ENCODE data around the gene RAB27A. TPM values are rescaled to one million over a fixed set of nuclear protein-coding genes. Genes with fewer than 3 reads are reported as not detected.
"Not testable (repeated sequence)": the region's sequence is repeated elsewhere in the genome, so short reads cannot be mapped to it uniquely, and the experiment has no call there.

Gene RAB27A
- polyA plus RNA-seq, 1 donor, result 5.9 TPM

GRCh38 chr15:55250392-55250791, 39.2 kb downstream of the RAB27A start:
- no peak for DNase-seq

- DNase-seq, result not testable (repeated sequence)
Measured at GRCh38 chr15:55249885-55250284, 39.7 kb downstream of the RAB27A start.

- DNase-seq, result no peak
Measured at GRCh38 chr15:55248895-55249294, 40.7 kb downstream of the RAB27A start.

GRCh38 chr15:55247766-55248427, 41.7 kb downstream of the RAB27A start:
- no peak for DNase-seq

GRCh38 chr15:55247311-55247710, 42.3 kb downstream of the RAB27A start:
- DNase-seq, result no peak

GRCh38 chr15:55246567-55246966, 43.0 kb downstream of the RAB27A start:
- DNase-seq, result no peak

GRCh38 chr15:55245059-55245458, 44.6 kb downstream of the RAB27A start:
- DNase-seq, result no peak

- no peak for DNase-seq
Measured at GRCh38 chr15:55241891-55242290, 47.7 kb downstream of the RAB27A start.

GRCh38 chr15:55241186-55241585, 48.4 kb downstream of the RAB27A start:
- DNase-seq, result no peak

GRCh38 chr15:55240125-55240760, 49.4 kb downstream of the RAB27A start:
- no peak for DNase-seq

- no peak for DNase-seq
Measured at GRCh38 chr15:55239440-55240124, 50.0 kb downstream of the RAB27A start.

- no peak for DNase-seq
Measured at GRCh38 chr15:55238877-55239276, 50.7 kb downstream of the RAB27A start.

GRCh38 chr15:55237219-55238130, 52.1 kb downstream of the RAB27A start:
- DNase-seq, result no peak

GRCh38 chr15:55235546-55236036, 54.0 kb downstream of the RAB27A start:
- no peak for DNase-seq

GRCh38 chr15:55234800-55235104, 54.9 kb downstream of the RAB27A start:
- DNase-seq, result no peak

- DNase-seq, result no peak
Measured at GRCh38 chr15:55234104-55234799, 55.4 kb downstream of the RAB27A start.

GRCh38 chr15:55231455-55231854, 58.2 kb downstream of the RAB27A start:
- no peak for DNase-seq

- no peak for DNase-seq
Measured at GRCh38 chr15:55230953-55231352, 58.7 kb downstream of the RAB27A start.

GRCh38 chr15:55230051-55230670, 59.5 kb downstream of the RAB27A start:
- no peak for DNase-seq

- no peak for DNase-seq
Measured at GRCh38 chr15:55226127-55226526, 63.5 kb downstream of the RAB27A start.

GRCh38 chr15:55224892-55225291, 64.7 kb downstream of the RAB27A start:
- no peak for DNase-seq

GRCh38 chr15:55222588-55222987, 67.0 kb downstream of the RAB27A start:
- DNase-seq, result no peak

Data from hindlimb muscle (tissue), 1 donor.